ENCODE results near the gene CYP3A7.

- TF ChIP-seq CTCF (conservative IDR thresholded peaks at IDR 0.05; ENCODE audit: low read depth, low read length) = no peak
- TF ChIP-seq EZH2 (IDR thresholded peaks at IDR 0.05; ENCODE audit: low read length, unreplicated experiment) = no peak
Measured at GRCh38 chr7:99677013-99677647, 57.9 kb downstream of the CYP3A7 start.

All from PC-3 (cell line).